ENCODE results near the gene TTLL13.

GRCh38 chr15:90271459-90272166, 22.3 kb downstream of the TTLL13 start:
- no peak for TF ChIP-seq CTCF (IDR thresholded peaks at IDR 0.05)
- TF ChIP-seq POLR2A (IDR thresholded peaks at IDR 0.05): no peak

Measured in right lobe of liver (tissue), 4 donors.